Kidney glomerular epithelial cell (primary cell): ENCODE data around the gene RTP4.
"Not testable (repeated sequence)": the region's sequence is repeated elsewhere in the genome, so short reads cannot be mapped to it uniquely, and the experiment has no call there.

Experiments
- DNase-seq: peaks from one replicate; lab custom pipeline; 2025; lab: John Stamatoyannopoulos, UW

RTP4 gene

DNA sequence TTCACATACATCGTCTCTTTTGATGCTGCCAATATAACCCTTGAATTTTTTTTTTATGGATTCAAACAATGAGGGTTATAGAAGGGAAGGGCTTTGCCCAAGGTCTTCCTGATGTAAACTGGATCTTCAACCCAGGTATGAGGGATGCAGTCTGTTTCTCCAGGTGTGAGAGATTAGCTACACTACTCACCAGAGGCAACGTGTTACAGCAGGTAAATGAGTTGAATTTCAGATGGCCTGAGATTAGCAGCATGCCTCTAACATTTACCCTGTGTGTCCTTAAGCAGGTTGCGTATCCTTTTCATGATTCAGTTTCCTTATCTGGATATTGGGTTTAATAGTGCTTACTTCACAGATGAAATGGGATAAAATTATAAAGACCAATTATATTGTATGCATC, 1.9 kb downstream of the RTP4 start:
- no peak for DNase-seq

DNA sequence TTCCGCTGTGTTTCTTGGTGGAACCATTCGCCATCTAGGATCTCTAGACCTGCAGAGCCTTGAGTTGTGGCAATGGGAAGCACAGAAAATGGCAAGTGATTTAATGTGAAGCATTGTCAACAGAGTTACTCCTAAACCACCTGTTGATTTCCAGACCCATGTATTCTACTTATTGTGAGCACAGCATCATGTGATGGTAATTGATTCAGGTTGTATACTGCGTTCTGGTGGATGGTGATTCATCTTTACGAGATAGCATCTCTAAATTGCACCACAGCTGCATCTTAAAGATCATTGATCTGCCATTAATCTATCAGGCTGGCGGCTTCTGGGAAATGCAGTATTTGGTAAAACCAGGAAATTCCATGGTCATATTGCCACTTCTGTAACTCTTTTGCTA, 7.4 kb downstream of the RTP4 start:
- DNase-seq: no peak

- no peak for DNase-seq
Observed at GRCh38 chr3:187377842-187378241, 9.7 kb downstream of the RTP4 start.

GRCh38 chr3:187382609-187383151, 14.5 kb downstream of the RTP4 start:
- no peak for DNase-seq

- no peak for DNase-seq
Observed at GRCh38 chr3:187383246-187383645, 15.1 kb downstream of the RTP4 start.

DNA sequence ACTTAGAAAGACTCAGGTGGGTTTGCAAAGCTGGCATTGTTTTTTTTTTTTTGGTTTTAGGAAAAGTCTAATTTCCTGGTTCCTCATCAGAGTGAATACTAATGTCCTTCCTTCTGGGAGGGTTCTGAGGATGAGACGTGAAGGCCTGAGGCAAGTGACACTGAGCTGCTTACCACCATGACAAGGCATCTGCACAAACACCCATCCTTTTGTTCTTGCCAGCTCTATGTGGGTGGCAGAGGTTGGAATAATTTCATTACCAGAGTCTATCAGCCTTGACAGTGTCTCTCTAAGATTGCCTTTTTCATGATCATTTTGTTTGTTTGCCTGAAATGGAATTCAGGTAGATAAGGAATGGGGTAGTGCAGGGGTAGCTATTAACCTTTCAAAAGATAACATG, 17.1 kb downstream of the RTP4 start:
- peak; percentile 38 for DNase-seq

DNA sequence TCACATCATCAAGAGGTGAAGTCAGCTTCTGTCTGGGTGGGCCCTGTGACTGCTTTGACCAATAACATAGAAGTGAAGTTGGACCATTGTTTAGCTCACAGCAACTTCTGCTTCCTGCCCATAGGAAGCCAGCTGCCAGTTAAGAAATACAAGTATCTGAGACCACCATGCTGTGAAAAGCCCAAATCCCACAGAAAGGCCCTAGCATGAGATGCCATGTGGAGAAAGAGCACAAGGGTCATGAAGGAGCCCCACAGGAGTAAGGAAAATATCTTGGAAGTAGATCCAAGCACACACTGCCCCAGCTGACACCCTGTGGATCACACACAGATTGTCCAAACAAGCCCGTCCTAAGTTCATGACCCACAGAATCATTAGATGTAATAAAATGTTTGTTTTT, 28.5 kb downstream of the RTP4 start:
- DNase-seq: no peak

DNA sequence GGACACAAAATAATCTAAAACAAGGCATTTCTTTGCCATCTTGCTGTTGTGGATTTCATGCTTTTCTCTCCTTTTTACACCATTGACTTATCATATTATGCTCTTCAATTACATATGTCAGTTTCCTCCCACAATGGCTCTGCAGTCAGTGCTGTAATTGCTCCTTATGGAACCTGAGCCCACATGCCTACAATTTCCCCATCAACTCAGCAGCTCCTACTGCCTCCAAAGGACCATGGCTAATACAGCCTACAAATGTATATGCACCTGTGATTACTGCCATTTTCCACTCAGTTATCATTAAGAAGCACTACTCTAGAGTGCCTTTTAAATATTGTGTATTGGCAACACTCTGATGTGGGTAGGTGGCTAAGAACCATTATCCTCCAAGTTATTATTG, 30.8 kb downstream of the RTP4 start:
- no peak for DNase-seq

DNA sequence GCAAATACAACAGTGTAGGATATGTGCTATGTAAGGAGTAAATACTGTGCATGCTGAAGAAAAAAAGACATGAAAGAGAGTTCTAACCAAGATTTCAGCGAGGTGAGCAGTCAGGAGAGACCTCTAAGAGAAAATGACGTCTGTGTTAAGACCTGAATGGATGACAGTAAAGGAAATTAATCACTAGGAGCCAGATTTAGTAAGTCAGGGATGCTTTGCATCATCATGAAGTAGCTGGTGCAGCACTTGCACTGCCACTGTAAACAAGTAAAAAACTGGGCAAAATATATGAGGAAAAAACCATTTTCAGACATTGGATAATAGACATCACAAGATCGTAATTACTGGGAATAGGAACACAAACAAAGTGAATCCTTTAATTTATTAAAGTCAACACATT, 32.6 kb downstream of the RTP4 start:
- DNase-seq: no peak

- DNase-seq: no peak
Observed at GRCh38 chr3:187401856-187402255, 33.7 kb downstream of the RTP4 start.

DNA sequence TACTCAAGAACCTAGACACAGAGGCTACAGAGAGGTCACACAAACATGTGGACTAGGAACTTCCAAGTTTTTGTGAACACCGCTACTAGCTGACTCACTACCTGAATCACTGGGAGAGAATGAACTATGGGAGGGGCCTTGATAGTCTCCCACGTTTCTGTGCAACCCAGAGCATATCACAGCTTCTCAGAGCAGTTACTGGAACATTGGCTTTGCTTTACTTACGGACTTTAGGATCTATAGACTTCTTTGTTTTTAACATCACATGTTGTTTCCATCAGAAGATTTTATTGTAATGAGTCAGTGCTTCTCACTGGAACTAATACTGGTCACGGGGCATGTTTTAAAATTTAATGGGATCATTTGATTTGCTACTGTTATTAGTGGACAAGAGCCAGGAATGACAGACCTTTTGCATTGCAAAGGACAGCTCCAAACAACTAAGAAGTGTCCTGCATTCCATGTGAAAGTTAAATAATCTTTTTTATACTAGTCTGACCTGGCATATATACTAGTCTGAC, 35.6 kb downstream of the RTP4 start:
- peak; percentile 100 for DNase-seq

DNA sequence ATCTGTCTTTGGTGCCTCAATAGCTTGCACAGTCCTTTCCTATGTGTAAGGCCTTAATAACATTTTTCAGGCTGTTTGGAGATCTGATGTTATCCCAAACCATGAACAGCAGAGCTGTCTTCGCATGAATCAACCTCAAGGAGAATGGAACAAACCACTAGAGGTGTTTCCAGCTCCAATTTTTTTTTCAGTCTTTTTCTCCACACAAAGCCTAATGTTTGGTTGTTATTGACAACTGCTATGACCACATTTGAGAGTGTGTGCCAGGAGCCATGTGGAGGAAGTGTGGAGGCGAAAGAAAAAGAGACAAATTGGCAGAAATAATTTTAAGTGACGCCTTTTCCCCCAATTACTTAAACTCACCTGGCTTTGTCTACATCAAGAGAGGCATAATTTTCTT, 38.7 kb downstream of the RTP4 start:
- no peak for DNase-seq

GRCh38 chr3:187411991-187412781, 44.0 kb downstream of the RTP4 start:
- DNase-seq: not testable (repeated sequence)
